Inflammatory macrophage (primary cell): Measurements from ENCODE around the gene BRD8.

Experiments used
- DNase-seq, 2 donors: peaks; one replicate each; pipeline ENCODE4 v3.0.0-alpha.2; 2020 to 2022

Gene BRD8

DNA sequence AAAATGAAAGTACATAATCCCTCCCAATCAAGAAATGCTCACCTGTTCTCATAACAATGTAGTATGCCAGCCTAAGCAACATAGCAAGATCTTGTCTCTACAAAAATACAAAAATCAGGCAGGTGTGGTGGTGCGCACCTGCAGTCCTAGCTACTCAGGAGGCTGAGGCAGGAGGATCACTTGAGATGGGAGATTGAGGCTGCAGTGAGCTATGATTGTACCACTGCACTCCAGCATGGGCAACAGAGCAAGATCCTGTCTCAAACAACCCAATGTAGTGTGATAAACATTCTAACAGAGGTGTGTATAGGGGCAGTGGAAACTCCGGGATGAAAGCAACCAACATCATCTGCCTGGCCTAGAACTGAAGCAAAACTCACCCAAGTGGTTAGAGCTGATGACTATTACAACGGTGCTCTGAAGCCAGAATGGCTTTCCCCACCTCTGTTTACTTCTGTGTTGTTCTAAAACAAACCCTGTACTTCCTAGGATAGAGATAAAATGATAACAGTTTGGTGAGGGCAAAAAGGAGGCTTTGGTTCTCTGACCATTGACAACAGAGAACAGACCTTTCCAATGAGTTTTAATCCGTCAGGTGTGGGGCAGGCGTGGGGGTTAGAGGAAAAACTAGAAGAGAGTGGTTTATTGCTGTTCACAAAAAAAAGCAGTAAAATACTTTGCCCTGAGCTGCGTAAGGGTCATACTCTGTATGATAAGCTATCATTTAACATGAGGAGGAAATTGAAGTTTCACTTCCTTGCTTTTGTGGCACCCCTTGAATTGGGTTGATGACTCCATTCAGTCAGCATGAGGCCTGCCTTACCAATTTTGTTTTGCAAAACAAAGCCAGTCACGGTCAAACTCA, 75.7 kb downstream of the BRD8 start:
- peak; percentile 41 to 50 for DNase-seq

DNA sequence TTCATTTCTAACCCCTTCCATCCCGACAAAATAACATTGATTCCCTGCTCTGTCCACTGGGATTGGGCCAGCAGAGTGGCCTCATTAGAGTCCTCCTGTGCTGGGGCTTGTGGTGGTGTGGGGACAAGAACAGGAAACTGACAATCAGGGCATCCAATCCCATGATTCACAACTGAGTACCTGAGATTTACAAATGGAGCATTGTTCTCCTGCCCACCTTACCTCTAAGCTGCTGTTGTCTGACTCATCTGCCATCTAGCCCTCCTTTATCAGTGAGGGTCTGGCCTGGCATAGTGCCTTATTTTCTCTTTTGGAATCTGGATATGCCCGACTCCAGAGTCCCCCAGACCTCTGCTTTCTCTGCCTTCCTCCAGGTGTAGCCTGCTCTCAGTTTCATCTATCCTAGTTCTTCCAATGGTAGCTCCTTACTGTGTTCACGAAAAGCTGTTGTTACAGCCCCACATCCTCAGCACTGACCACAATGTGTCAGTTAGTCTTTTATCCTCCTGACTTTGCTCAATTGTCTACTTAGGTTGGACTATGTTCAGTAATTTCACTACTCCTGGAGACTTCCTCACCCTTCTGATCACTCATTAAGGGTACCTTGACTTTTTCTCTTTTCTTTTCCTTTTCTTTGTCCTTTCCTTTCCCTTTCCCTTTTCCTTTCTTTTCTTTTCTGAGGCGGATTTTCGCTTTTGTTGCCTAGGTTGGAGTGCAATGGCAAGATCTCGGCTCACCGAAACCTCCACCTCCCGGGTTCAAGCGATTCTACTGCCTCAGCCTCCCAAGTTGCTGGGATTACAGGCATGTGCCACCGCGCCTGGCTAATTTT, 81.2 kb downstream of the BRD8 start:
- DNase-seq: no peak

DNA sequence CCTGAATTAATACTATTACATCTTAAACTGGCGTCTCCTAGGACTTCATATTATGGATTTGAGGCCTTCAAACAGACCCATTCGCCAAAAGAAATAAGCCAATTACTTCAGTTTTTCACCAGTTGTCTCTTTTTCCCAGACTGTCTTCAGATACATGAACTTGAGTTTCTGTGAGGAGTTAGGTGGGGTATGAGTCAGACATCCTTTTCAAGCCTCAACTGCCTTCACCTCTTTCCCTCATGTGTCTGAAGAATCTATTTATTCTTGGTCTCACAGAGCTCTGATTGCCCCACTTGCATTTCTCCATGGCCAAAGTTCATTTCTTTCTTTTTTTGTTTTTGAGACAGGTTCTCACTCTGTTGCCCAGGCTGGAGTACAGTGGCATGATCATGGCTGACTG, 82.1 kb downstream of the BRD8 start:
- DNase-seq: no peak

DNA sequence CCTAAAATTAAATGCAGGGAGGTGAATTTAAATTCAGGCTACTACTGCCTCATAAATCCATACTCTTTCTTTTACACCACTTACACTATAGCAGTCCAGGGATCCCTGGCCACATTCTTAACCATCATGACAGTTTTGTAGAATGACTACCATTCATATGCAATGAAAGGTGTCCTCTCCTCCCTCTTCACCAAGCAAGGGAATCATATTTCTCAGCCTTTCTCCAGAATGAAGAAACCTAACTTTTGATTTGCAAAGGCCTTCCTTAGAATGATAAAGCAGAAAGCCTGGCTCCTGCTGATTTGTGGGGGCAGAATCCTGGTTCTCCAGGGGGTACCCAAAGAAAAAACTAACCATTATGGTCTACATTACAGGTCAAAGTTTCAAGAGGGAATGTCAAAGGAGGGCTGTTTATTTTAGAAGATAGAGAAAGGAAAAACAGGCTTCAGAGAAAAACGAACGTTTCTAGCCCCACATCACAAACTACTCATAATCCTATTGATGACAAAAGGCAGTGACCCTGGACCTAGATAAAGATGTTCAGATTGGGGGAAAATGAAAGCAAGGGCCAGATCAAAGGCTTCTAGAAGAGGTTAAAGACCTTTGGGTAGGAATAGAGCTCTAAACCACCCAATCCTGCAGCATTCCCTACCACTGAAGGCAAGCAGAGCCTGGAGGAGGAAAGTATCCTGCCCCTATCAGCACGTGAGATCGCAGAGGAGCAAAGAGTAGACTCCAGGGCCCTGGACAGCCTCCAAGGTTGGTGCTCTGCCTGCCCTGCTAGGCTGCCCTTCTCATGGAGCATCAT, 83.1 kb downstream of the BRD8 start:
- DNase-seq: no peak

DNA sequence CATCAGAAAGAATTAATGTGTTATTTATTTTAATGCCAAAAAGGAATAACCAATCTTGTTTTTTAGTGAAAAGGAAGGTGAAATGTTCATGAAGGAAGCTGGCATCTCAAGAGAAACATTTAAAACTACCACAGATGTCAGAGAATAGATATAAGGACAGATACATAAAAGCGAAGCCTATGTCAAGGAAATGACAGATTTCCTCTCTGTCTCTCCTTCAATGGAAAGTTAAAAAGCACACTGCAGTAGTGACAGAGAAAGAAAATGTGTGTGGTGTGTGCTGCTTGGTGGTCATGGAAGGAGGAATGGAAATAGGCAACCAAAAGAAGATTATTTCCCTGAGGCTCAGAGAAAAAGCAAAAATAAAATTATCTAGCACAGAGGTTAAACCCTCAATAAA, 85.4 kb downstream of the BRD8 start:
- DNase-seq: no peak

DNA sequence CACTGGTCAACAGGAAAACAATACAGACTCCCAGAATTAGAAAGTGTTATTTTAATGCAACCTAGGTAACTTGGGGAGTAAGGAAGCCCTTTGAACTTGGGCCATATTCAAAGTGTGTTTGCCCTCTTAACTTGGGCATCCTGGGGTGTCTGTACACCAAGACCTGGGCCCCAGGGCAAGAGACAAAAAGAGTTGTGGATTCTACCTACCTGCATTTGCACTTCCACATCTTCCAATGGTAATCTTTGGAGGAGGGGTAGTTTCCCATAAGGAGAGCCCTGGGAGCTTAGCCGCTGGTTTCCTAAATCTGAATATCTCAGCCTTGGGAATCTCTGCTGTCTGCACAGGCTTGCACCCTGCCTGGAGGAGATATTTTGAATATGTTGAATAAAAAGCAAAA, 86.1 kb downstream of the BRD8 start:
- no peak for DNase-seq

DNA sequence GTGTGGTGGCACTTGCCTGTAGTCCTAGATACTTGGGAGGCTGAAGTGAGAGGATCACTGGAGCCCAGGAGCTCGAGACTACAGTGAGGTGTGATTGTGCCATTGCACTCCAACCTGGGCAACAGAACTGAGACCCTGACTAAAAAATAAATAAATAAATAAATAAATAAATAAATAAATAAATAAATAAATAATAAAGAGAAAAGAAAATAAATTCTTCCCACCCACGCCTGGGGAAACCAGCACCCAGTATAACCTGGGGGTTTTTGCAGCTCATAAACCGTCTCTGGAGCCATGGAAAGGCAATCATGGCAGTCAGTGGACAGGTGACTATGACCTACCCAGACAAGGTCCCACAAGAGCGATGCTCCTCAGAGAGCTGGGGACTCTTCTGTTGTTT, 86.7 kb downstream of the BRD8 start:
- no peak for DNase-seq
